Measurements from ENCODE around the gene RASIP1. TPM values are rescaled to one million over a fixed set of nuclear protein-coding genes. Genes with fewer than 3 reads are reported as not detected.
A peak's percentile ranks its signal among the peaks of the same experiment; 100 is the strongest.
"Not testable (repeated sequence)": the region's sequence is repeated elsewhere in the genome, so short reads cannot be mapped to it uniquely, and the experiment has no call there.

Gene RASIP1
- total RNA-seq, 1 donor from 2014 or later: 0.50 TPM

DNA sequence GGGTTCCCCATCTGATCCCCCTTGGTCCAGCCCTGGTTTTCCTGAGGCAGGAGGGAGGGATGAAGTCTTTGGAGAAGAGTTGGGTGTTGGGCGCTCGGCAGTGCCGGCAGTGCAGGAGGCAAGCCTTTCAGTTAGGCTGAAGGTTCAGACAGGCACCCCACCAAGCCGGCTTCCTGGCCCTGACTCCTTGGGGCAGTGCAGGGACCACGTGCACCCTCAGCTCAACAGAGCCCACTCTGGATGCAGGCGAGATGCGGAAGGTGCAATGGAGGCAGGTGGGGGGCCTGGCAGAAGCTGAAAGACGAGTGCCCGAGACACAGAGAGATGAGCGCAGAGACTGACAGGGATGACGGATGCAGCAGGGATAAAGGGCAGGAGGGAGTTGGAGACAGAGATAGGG lies 31.9 kb downstream of the RASIP1 start:
- DNase-seq (ENCODE audit: low read depth): no peak

DNA sequence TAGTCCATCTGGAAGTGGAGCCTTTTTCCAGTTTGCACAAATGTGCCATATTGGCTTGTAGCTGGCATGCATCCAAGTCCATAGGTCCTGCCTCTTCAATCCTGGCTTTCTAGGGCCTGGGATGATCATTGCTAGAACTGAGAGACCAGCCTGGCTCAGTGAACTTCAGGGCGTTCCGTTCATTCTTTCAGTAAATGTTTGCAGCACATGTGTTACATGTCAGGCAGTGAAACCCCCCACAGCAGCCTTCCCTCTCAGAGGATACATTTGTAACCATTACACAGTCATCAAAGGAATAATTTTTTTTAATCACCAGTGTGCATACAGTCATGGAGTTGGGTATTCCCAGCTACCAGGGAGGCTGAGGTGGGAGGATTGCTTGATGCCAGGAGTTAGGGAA lies 35.0 kb downstream of the RASIP1 start:
- no peak for DNase-seq (ENCODE audit: low read depth)

DNA sequence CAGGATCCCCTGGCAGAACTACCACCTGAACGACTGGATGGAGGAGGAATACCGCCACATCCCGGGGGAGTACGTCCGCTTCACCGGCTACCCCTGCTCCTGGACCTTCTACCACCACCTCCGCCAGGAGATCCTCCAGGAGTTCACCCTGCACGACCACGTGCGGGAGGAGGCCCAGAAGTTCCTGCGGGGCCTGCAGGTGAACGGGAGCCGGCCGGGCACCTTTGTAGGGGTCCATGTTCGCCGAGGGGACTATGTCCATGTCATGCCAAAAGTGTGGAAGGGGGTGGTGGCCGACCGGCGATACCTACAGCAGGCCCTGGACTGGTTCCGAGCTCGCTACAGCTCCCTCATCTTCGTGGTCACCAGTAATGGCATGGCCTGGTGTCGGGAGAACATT lies 37.1 kb downstream of the RASIP1 start:
- DNase-seq (ENCODE audit: low read depth): no peak

DNA sequence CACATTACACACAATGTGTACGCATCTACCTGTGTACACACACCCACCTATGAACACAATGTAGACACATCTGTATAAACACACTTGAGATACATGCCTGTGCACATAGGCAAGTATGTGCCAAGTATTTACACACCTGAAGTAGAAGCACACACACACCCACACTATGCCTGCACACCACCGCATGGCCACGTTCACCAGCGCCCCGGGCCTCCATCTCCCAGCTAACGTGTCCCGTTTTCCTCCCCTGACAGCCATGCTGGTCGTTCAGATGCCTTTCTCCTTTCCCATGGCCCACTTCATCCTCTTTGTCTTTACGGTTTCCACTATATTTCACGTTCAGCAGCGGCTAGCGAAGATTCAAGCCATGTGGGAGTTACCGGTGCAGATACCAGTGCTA lies 37.7 kb downstream of the RASIP1 start:
- no peak for DNase-seq (ENCODE audit: low read depth)

DNA sequence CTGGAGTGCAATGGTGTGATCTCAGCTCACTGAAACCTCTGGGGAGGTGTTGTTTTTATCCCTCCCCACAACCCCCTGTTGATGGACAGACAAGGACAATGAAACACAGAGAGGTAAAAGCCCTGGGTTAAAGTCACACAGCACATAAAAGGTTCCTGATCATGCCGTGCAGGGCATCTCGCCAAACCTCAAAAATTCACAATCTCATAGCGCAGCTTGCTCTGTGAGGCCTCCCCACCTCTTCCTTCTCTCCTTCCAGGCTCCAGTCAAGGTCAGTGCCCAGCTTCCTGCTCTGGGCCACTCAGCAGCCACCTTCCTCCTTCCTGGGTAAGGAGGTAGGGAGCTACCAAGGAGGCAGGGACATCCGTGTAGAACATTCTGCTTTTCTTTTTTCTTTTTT lies 42.4 kb downstream of the RASIP1 start:
- DNase-seq (ENCODE audit: low read depth): peak; percentile 53

GRCh38 chr19:48696353-48697010 lies 43.9 kb downstream of the RASIP1 start:
- DNase-seq (ENCODE audit: low read depth): no peak

GRCh38 chr19:48695743-48696352 lies 44.6 kb downstream of the RASIP1 start, which contains the start of gene FUT2:
Gene FUT2, plus strand, starts transcription at chr19:48695971. Its CDS starts 6,986 bp downstream, at chr19:48702957.
- no peak for DNase-seq (ENCODE audit: low read depth)

- DNase-seq (ENCODE audit: low read depth): not testable (repeated sequence)
Observed at GRCh38 chr19:48693629-48694028, 46.8 kb downstream of the RASIP1 start.

- DNase-seq (ENCODE audit: low read depth): no peak
Observed at GRCh38 chr19:48689449-48689848, 51.0 kb downstream of the RASIP1 start.

- no peak for DNase-seq (ENCODE audit: low read depth)
Observed at GRCh38 chr19:48687776-48688175, 52.6 kb downstream of the RASIP1 start.

DNA sequence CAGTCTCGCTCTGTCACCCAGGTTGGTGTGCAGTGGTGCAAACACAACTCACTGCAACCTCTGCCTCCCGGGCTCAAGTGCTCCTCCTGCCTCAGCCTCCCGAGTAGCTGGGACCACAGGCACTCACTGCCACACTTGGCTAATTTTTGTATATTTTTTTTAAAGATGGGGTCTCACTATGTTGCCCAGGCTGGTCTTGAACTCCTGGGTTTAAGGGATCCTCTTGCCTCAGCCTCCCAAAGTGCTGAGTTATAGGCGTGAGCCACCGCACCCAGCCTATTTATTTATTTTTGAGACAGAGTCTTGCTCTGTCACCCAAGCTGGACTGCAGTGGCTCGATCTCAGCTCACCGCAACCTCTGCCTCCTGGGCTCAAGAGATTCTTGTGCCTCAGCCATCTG lies 53.8 kb downstream of the RASIP1 start:
- DNase-seq (ENCODE audit: low read depth): not testable (repeated sequence)

GRCh38 chr19:48686088-48686487 lies 54.3 kb downstream of the RASIP1 start:
- no peak for DNase-seq (ENCODE audit: low read depth)

DNA sequence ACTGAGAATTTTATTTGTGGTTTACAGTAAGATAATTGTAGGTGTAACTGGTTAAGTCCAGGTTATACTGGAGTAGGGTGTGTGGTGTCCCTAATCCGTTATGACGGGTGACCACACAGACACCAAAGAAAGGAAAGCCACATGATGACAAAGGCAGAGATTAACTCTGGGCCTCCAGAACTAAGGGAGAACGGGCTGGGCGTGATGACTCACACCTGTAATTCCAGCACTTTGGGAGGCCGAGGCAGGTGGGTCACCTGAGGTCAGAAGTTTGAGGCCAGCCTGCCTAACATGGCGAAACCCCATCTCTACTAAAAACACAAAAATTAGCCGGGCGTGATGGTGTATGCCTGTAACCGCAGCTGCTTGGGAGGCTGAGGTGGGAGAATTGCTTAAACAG lies 54.8 kb downstream of the RASIP1 start:
- peak; percentile 44 for DNase-seq (ENCODE audit: low read depth)

GRCh38 chr19:48683349-48683748 lies 57.1 kb downstream of the RASIP1 start:
- peak; percentile 22 for DNase-seq (ENCODE audit: low read depth)

DNA sequence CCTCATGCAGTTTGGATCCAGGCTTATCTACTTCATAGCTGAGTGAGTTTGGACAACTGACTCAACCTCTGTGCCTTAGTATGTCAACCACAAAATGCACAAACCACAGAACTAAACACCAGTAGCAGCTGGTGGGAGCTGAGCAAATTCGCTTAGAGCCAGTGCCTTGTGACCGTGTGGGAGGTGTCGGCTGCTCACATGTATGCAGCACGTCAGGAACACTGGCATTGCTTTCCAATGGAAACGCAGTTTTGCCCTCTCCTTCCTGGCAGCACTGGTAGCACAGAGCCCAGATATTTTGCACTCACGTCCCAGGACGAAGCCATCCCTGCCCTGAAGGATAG lies 59.3 kb downstream of the RASIP1 start:
- DNase-seq (ENCODE audit: low read depth): peak; percentile 89

DNA sequence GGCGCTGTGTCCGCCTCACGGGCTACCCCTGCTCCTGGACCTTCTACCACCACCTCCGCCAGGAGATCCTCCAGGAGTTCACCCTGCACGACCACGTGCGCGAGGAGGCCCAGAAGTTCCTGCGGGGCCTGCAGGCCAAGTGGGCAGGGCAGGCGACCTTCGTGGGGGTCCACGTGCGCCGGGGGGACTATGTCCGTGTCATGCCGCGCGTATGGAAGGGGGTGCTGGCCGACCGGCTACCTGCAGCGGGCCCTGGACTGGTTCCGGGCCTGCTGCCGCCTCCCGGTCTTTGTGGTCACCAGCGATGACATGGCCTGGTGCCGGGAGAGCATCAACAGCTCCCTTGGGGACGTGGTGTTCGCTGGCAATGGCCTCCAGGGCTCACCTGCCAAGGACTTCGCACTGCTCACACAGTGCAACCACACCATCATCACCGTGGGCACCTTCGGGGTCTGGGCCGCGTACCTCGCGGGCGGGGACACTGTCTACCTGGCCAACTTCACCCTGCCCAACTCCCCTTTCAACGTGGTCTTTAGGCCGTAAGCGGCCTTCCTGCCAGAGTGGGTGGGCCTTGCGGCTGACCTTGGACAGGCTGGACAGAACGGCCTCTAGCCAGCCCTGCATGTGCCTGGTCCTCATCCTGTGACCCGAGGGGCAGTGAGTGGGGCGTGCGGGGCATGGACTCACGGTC lies 59.8 kb downstream of the RASIP1 start:
- no peak for DNase-seq (ENCODE audit: low read depth)

- DNase-seq (ENCODE audit: low read depth): not testable (repeated sequence)
Observed at GRCh38 chr19:48680006-48680405, 60.4 kb downstream of the RASIP1 start.

DNA sequence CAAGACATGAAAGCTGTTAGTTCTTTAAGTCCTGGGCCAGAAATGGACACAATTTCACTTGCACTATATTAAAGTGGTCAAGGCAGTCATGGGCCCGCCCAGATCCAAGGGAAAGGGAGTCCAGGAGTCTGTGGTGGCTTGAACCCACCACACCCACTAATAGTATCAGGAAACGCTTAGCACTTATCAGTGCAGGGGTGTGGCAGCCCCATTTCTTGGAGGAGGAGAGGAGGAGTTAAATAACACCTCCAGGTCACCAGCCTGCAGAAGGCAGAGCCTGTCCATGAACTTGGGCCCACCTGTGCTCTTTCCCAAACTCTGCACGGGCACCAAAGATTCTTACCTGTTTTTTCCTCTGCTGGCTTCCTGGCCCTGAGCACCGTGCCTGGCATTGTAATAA lies 62.2 kb downstream of the RASIP1 start:
- no peak for DNase-seq (ENCODE audit: low read depth)

DNA sequence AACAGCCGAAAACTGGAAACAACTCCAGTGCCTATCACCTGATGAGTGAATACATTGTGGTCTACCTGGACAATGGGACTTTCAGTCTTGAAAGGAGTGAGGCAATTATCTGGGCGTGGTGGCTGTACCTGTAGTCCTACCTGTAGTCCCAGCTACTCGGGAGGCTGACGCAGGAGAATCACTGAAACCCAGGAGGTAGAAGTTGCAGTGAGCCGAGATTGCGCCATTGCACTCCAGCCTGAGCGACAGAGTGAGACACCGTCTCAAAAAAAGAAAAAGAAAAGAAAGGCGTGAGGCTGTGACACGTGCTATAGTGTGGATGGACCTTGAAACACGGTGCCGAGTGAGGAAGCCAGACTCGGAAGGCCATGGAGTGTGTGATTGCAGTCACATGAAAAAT lies 63.5 kb downstream of the RASIP1 start:
- DNase-seq (ENCODE audit: low read depth): no peak

DNA sequence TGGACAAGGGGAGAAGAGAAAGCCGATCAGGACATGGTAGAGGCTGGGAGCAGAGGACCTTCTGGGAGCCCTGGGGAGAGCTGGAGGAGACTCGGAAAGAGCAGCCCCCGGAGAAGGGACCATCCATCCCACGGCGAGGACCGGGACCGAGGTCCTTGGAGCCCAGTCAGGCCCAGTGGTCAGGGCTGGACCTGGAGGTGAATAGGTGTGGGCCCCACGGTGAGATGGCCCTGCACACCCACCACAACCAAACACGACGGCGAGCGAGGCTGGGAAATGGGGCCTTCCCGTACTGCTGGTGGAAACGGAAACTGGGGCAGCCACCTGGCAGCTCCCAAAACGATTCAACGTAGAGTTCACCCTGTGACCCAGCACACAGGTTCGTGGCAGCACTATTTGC lies 63.9 kb downstream of the RASIP1 start:
- no peak for DNase-seq (ENCODE audit: low read depth)

DNA sequence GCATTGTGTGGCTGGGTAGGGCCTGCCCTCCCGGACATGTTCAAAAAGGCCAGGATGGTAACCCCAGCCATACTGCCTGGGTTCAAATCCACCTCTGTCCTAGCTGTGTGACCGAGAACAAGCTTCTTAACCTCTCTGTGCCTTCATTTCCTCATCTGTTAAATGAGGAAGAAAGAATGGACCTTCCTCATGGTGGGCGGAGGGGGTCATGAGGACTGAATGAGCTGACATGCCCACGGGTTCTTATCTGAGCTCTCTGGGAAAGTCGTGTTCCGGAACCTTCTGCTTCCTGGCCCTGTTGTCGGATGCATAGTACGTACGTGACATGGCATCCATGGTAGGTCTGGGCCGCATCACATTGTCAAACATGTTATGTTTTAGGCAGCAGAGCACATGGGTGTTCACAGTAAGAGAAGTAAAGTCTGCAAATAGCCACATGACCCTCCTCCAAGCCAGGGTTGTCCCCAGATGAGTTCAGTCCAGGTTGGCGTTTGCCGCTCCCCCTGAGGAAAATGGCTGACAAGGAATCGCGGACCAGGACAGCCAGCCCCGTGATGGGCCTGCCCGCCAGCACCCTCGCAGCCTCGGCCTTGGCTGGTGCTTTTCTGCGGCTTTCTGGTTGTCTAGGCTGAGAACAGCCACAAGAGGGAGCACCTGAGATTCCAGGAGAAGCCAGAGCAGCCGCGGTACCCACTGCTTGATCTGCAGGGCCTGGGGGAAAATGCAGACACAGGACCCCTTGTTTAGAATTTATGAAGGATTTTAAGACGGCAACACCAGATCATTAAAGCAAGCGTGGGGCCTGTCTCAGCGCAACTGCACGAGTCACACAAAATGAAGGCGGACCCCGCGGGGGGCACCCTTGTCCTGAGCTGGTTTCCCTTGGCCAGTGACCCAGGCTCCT lies 65.2 kb downstream of the RASIP1 start:
- DNase-seq (ENCODE audit: low read depth): peak; percentile 58

DNA sequence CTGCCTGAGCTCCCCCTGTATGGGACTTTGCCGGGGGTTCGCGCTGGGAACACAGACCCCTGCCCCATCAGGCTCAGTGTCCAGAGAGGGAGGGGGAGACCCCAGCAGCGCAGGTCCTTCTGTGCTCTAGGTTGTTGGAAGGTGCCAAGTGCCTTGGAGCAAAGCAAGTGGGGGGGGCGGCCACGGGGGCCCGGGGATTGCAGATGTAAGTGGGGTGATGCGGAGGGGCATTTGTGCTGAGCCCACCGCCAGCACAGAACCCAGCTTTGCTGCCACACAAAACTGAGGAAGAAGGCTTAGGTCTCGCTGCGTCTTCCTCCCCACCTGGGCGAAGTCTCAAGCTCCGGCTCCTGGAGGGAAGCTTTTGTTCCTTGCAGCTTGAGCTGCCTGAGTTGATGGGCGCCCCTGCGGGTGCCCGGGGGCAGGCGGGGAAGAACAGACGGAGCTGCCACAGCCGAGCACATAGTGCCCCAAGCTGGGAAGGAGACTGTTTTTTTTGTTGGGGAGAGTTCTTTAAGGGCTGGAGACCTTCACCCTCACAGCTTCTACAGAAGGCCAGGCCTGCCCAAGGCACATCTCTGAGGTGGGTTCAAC lies 66.1 kb downstream of the RASIP1 start:
- no peak for DNase-seq (ENCODE audit: low read depth)

All from renal cortical epithelial cell (primary cell).